Measurements from ENCODE around the gene QSOX2. TPM values are rescaled to one million over a fixed set of nuclear protein-coding genes. Genes with fewer than 3 reads are reported as not detected.

QSOX2 gene
- total RNA-seq, 1 experiment from 2014 or later: 11.3 TPM

DNA sequence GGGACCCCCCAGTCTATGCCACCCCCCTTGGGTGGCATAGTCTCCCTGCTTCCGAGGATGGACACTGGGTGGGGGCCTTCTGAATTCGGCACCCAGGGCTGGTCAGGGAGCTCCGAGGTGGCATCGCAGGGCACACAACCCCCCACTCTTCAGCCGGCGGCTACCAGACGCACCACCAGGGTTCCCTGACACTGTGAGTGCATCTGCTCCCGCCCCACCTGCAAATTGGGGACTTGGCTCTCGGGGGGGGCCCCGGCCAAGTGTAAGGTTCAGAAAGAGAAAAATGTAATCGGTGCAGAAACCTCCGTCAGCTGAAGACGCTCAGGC, 12.7 kb upstream of the QSOX2 start:
- Histone ChIP-seq H3K4me3 (ENCODE audit: low read length) (no peak overlapping the region), H3K4me1 (ENCODE audit: low read length) (peaks cover 5% of the 10 kb centered on the region), H3K27me3 (ENCODE audit: low read length) (no peaks in the 10 kb centered on the region), H3K4me2 (ENCODE audit: low read depth, low read length, poor library complexity, severe bottlenecking) (no peak overlapping the region), H3K79me2 (ENCODE audit: low read length) (no peaks in the 10 kb centered on the region), H3K9me3 (ENCODE audit: low read length) (no peaks in the 10 kb centered on the region), H4K20me1 (ENCODE audit: insufficient read depth, low read depth, low read length) (no peaks in the 10 kb centered on the region), H3K27ac (ENCODE audit: low read length) (no peak overlapping the region), H3K9ac (ENCODE audit: low read length) (no peak overlapping the region), H3K9me2 (replicated peaks; ENCODE audit: insufficient read depth, low read length) (no peaks in the 10 kb centered on the region), H2AFZ (ENCODE audit: low read length) (no peak overlapping the region), H3K36me3 (ENCODE audit: insufficient read depth, low read length) (no peaks in the 10 kb centered on the region)
- no peak for DNase-seq

DNA sequence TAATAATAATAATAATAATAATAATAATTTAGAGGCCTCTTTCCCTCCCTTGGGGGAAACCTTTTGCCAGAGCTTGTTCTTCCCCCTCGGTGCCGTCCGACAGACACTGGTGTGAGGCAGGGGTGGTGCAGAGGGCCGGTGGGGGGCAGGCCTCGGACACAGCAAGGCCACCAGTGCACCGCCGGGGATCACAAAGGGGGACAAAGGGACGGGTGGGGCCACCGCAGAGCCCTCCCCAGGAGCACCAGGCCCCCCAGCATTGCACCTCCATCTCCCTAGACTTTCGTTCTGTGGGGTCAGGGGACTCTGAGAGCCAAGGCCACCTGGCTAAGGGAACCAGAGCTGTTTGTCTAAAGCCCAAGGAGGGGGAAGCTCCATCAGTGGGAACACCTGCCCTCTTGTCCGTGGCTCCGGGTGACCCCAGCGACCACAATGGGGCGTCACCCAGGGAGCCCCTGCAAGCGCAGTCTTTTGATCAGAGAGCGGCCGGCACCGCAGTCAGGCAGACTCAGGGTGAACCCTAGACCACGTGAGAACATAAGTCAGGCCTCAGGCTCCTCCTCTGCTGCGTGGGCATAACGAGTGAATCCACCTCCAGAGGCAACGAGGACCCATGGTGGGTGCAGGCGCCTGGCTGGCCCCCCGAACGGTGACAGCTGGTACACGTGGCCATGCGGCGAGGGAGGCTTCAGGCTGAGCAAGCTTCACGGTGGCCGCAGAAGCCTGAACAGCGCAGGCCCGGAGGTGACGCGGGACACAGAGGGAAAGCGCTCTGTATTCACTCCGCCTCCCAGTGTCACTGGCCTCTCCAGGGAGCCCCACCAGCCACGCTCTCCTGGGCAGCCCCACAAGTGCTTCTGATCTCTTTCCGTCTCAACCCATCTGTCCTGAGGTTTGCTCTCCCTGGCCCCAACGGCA, 12.0 kb upstream of the QSOX2 start:
- Histone ChIP-seq H3K4me3 (ENCODE audit: low read length) (no peak overlapping the region), H3K27ac (ENCODE audit: low read length) (no peak overlapping the region), H3K9me3 (ENCODE audit: low read length) (no peaks in the 10 kb centered on the region), H3K27me3 (ENCODE audit: low read length) (no peaks in the 10 kb centered on the region), H2AFZ (ENCODE audit: low read length) (no peak overlapping the region), H3K9ac (ENCODE audit: low read length) (no peak overlapping the region), H3K4me1 (ENCODE audit: low read length) (peaks cover under 1% of the 10 kb centered on the region), H3K9me2 (replicated peaks; ENCODE audit: insufficient read depth, low read length) (no peaks in the 10 kb centered on the region), H3K4me2 (ENCODE audit: low read depth, low read length, poor library complexity, severe bottlenecking) (no peak overlapping the region), H3K79me2 (ENCODE audit: low read length) (no peaks in the 10 kb centered on the region), H4K20me1 (ENCODE audit: insufficient read depth, low read depth, low read length) (no peaks in the 10 kb centered on the region), H3K36me3 (ENCODE audit: insufficient read depth, low read length) (no peaks in the 10 kb centered on the region)
- DNase-seq: no peak

DNA sequence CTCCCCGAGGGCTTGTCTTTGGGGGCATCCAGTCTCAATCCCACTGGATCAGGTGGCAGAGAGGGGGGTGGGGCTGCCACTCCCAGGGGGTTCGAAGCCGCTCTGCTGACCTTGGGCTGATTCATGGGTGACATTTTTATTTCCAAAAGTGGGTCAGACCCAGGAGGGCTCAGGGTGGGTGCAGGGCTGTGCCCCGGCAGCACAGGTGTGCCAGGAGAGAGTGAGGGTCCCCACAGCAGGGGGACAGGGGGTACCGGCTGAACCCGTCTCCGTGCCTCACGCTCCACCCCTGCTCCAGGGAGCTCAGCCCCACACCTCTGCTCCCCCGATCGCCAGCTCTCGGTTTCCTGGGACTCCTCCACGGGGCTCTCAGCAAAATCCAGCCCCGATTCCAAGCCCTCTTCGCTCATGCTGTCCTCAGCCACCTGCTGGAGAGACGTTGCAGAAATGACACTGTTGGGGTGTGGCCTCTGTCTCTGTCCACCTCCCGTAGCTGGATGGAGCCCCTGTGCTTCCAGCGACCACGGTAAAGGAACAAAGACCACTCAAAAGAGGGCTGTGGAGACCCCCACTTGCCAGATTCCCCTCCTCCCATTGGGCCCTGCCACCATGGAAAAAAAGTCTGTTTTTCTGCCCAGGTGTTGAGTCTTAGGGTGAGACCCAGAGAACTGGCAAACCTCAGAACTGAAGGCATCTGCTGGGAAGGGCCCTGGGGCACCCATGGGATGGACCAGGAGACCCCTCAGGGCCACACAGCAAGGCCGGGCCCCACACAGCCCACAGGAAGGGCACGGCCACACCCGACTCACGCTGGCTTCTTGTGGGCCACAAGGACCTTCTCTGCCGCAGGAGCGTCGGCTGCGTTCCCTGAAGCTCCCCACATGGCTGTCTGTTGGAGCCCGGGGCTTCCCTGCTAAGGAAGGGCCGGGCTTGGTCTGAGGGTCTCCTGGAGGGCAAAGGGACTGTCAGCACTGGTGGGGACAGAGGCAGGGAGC, 10.6 kb upstream of the QSOX2 start:
- Histone ChIP-seq H3K27me3 (ENCODE audit: low read length) (no peaks in the 10 kb centered on the region), H3K9ac (ENCODE audit: low read length) (no peak overlapping the region), H3K9me2 (replicated peaks; ENCODE audit: insufficient read depth, low read length) (no peaks in the 10 kb centered on the region), H4K20me1 (ENCODE audit: insufficient read depth, low read depth, low read length) (no peaks in the 10 kb centered on the region), H3K4me2 (ENCODE audit: low read depth, low read length, poor library complexity, severe bottlenecking) (no peak overlapping the region), H3K27ac (ENCODE audit: low read length) (no peak overlapping the region), H3K4me1 (ENCODE audit: low read length) (peaks cover 4% of the 10 kb centered on the region), H2AFZ (ENCODE audit: low read length) (no peak overlapping the region), H3K79me2 (ENCODE audit: low read length) (no peaks in the 10 kb centered on the region), H3K4me3 (ENCODE audit: low read length) (no peak overlapping the region), H3K9me3 (ENCODE audit: low read length) (no peaks in the 10 kb centered on the region), H3K36me3 (ENCODE audit: insufficient read depth, low read length) (no peaks in the 10 kb centered on the region)
- peak; percentile 71 for DNase-seq

DNA sequence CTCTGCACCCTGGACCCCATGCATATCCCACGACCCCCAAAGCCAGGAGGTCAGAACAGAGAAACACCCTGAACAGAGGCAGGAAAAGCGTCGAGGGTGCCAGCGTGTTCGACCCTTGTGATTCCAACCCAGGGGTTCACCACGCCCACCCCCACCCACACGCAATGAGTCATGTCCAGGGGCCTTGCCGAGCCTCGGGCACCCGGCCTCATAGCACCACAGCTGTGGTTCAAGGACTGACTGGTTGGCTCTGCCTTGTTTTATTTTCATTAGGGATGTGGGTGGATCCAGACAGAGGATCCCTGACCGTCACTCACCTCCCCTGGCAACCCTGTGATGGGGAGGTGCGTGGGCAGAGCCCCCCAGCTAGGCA, 9.5 kb upstream of the QSOX2 start:
- Histone ChIP-seq H3K9me2 (replicated peaks; ENCODE audit: insufficient read depth, low read length) (no peaks in the 10 kb centered on the region), H4K20me1 (ENCODE audit: insufficient read depth, low read depth, low read length) (no peaks in the 10 kb centered on the region), H3K79me2 (ENCODE audit: low read length) (no peaks in the 10 kb centered on the region), H3K27ac (ENCODE audit: low read length) (no peak overlapping the region), H3K36me3 (ENCODE audit: insufficient read depth, low read length) (no peaks in the 10 kb centered on the region), H3K9me3 (ENCODE audit: low read length) (no peaks in the 10 kb centered on the region), H3K4me3 (ENCODE audit: low read length) (no peak overlapping the region), H3K27me3 (ENCODE audit: low read length) (no peaks in the 10 kb centered on the region), H3K4me2 (ENCODE audit: low read depth, low read length, poor library complexity, severe bottlenecking) (no peak overlapping the region), H2AFZ (ENCODE audit: low read length) (no peak overlapping the region), H3K9ac (ENCODE audit: low read length) (no peak overlapping the region), H3K4me1 (ENCODE audit: low read length) (peaks cover 5% of the 10 kb centered on the region)
- DNase-seq: no peak

DNA sequence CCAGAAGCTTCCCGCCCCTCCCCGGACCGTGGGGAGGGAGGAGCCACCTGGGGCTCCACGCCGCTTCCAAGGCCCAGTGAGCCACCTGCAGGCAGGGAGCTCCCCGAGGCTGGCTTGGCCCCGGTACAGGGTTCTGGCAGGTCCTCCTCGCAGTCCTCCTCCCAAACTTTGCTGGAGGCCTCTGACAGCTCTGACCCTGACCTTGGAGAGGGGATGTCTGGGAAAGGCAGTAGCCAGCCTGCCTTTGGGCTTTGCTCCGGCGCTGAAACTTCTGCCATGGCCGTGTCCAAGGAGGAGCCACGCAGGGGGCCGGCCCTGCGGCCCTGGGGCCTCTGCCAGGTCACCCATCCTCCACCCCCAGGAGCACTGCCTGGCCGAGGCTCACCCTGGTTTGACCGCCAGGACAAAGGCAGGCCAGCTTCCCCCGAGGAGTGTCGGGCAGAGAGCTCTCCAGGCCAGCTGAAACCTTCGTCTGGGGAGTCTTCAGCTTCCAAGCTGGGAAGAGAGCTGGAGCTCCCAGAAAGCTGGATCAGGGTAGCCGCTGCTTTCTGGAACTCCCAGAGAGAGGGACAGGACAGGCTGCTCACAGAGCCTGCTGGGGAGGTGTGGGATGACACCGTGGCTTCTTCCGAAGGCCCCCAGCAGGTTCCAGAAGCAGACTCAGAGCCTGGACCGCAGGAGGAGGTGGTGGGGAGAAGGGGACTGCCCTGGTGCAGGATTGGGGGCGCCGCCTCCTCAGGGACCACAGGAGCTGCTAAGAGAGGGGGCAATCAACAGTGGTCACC, 9.0 kb upstream of the QSOX2 start:
- H3K27ac ChIP-seq (ENCODE audit: low read length): no peak overlapping the region
- H3K27me3 ChIP-seq (ENCODE audit: low read length): no peaks in the 10 kb centered on the region
- H3K79me2 ChIP-seq (ENCODE audit: low read length): no peaks in the 10 kb centered on the region
- DNase-seq: peak; percentile 40
- no peak overlapping the region for H2AFZ ChIP-seq (ENCODE audit: low read length)
- H3K9me2 ChIP-seq (replicated peaks; ENCODE audit: insufficient read depth, low read length): no peaks in the 10 kb centered on the region
- no peak overlapping the region for H3K9ac ChIP-seq (ENCODE audit: low read length)
- no peak overlapping the region for H3K4me2 ChIP-seq (ENCODE audit: low read depth, low read length, poor library complexity, severe bottlenecking)
- no peaks in the 10 kb centered on the region for H3K36me3 ChIP-seq (ENCODE audit: insufficient read depth, low read length)
- H4K20me1 ChIP-seq (ENCODE audit: insufficient read depth, low read depth, low read length): no peaks in the 10 kb centered on the region
- no peak overlapping the region for H3K4me3 ChIP-seq (ENCODE audit: low read length)
- peaks cover 5% of the 10 kb centered on the region for H3K4me1 ChIP-seq (ENCODE audit: low read length)
- no peaks in the 10 kb centered on the region for H3K9me3 ChIP-seq (ENCODE audit: low read length)

DNA sequence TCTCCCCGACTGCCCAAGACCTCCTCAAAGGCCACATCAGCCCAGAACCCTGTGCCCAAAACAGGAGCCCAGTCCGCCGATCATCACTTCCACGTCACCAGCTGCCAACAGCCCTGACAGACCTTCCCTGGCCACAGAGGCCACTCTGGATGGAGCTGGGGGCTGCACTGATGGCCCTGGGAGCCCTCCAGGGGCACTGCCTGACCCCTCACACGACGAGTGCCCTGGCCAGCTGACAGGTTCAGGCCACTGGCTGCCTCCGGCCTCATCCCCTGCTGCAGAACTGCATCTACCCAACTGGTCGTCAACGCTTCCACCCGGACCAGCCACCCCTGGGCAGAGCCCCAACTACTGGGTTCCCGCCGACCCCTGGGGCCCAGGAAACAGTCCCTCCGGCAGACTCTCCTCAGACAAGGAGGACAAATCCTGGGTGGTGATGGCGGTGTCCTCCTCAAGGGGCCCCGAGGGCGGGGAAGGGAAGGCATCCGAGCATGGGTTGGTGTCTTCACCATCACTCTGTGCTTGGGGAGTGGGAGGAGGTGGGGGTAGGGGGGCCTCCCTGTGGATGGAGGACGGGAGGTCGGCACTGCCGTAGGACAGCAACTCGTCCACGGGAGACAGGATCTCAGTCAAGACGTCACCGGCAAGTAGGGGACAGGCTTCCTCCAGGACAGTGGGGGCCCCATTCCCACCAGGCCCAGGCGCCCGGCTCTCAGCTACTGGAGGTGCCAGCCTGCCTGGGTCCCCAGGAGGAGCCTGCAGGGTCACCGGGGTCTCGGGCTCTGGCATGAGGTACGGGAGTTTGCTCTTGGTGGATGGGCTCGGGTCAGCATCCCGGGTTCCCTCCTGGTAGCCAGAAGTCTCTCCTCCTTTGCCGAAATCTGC, 7.9 kb upstream of the QSOX2 start:
- H2AFZ ChIP-seq (ENCODE audit: low read length): no peak overlapping the region
- no peak overlapping the region for H3K27ac ChIP-seq (ENCODE audit: low read length)
- no peak overlapping the region for H3K9ac ChIP-seq (ENCODE audit: low read length)
- H3K27me3 ChIP-seq (ENCODE audit: low read length): no peaks in the 10 kb centered on the region
- H3K79me2 ChIP-seq (ENCODE audit: low read length): no peaks in the 10 kb centered on the region
- peak; percentile 38 for DNase-seq
- H4K20me1 ChIP-seq (ENCODE audit: insufficient read depth, low read depth, low read length): no peaks in the 10 kb centered on the region
- no peaks in the 10 kb centered on the region for H3K36me3 ChIP-seq (ENCODE audit: insufficient read depth, low read length)
- no peak overlapping the region for H3K4me3 ChIP-seq (ENCODE audit: low read length)
- H3K4me2 ChIP-seq (ENCODE audit: low read depth, low read length, poor library complexity, severe bottlenecking): no peak overlapping the region
- H3K9me3 ChIP-seq (ENCODE audit: low read length): no peaks in the 10 kb centered on the region
- no peaks in the 10 kb centered on the region for H3K9me2 ChIP-seq (replicated peaks; ENCODE audit: insufficient read depth, low read length)
- peaks cover 5% of the 10 kb centered on the region for H3K4me1 ChIP-seq (ENCODE audit: low read length)

DNA sequence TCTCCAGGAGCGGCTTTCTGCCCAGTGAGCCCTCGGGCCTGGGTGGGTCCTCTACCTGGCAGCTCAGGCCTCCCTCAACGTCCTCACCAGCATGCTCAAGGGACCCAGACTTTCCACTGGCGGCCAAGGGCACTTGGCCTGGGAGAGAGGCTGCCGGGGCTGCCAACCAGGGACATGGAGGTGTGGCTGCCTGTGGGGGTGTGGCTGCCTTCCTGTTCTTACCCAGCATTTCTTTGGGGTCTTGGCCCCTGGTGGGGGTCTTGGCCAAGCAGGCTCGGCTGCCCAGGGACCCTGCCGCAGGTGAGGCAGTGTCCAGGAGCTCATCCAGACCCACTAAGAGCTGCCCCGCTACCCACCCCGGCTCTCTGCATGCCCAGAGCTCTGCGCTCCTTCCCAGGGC, 7.2 kb upstream of the QSOX2 start:
- H3K36me3 ChIP-seq (ENCODE audit: insufficient read depth, low read length): no peaks in the 10 kb centered on the region
- no peak overlapping the region for H3K4me2 ChIP-seq (ENCODE audit: low read depth, low read length, poor library complexity, severe bottlenecking)
- DNase-seq: no peak
- H3K4me1 ChIP-seq (ENCODE audit: low read length): peaks cover 5% of the 10 kb centered on the region
- no peaks in the 10 kb centered on the region for H4K20me1 ChIP-seq (ENCODE audit: insufficient read depth, low read depth, low read length)
- no peak overlapping the region for H3K27ac ChIP-seq (ENCODE audit: low read length)
- H3K79me2 ChIP-seq (ENCODE audit: low read length): no peaks in the 10 kb centered on the region
- H3K9ac ChIP-seq (ENCODE audit: low read length): no peak overlapping the region
- H3K4me3 ChIP-seq (ENCODE audit: low read length): no peak overlapping the region
- no peak overlapping the region for H2AFZ ChIP-seq (ENCODE audit: low read length)
- H3K9me2 ChIP-seq (replicated peaks; ENCODE audit: insufficient read depth, low read length): no peaks in the 10 kb centered on the region
- no peaks in the 10 kb centered on the region for H3K27me3 ChIP-seq (ENCODE audit: low read length)
- H3K9me3 ChIP-seq (ENCODE audit: low read length): no peaks in the 10 kb centered on the region
